GM18502 (cell line): Measurements from ENCODE around the gene RCAN3.
"Not testable (repeated sequence)": the region's sequence is repeated elsewhere in the genome, so short reads cannot be mapped to it uniquely, and the experiment has no call there.

Experiments
- ATAC-seq: cut with Tn5 transposase; IDR thresholded peaks from one replicate; pipeline ENCODE4 v1.9.1; 2021; ENCODE audit warnings: mild to moderate bottlenecking; ENCODE audit not compliant: unreplicated experiment, poor library complexity

RCAN3 gene

GRCh38 chr1:24506691-24507381 is 4.2 kb downstream of the RCAN3 start:
- ATAC-seq = no peak

GRCh38 chr1:24507405-24507804 is 4.8 kb downstream of the RCAN3 start:
- ATAC-seq = no peak

DNA sequence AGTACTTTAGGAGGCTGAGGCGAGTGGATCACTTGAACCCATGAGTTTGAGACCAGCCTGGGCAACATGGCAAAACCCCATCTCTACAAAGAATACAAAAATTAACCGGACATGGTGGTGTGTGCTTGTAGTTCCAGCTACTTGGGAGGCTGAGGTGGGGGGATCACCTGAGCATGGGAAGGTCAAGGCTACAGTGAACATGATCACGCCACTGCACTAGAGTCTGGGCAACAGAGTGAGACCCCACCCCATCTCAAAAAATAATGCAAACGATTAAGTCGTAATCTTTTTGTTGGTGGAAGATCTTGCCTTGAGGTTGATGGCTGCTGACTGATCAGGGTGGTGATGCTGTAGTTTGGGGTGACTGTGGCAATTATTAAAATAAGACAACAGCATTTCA is 6.3 kb downstream of the RCAN3 start:
- ATAC-seq = no peak

- ATAC-seq = no peak
These were observed 11.1 kb downstream of the RCAN3 start for GRCh38 chr1:24513706-24514105.

- no peak for ATAC-seq
These were observed 12.3 kb downstream of the RCAN3 start for GRCh38 chr1:24514946-24515345.

GRCh38 chr1:24515671-24516209 is 13.1 kb downstream of the RCAN3 start:
- not testable (repeated sequence) for ATAC-seq

- ATAC-seq = no peak
These were observed 13.9 kb downstream of the RCAN3 start for GRCh38 chr1:24516506-24516905.

- no peak for ATAC-seq
These were observed 15.3 kb downstream of the RCAN3 start for GRCh38 chr1:24517898-24518297.

DNA sequence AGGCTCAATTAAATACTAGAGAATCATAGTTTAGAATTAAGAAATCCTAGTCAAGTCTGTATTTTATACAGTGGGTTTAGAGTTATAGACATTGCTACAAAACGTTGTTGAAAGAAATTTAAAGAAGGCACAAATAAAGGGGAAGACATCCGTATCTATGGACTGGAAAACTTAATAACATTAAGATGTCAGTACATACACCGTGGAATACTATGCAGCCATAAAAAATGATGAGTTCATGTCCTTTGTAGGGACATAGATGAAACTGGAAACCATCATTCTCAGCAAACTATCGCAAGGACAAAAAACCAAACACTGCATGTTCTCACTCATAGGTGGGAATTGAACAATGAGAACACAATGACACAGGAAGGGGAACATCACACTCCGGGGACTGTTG is 17.6 kb downstream of the RCAN3 start:
- not testable (repeated sequence) for ATAC-seq

GRCh38 chr1:24525606-24526005 is 23.0 kb downstream of the RCAN3 start:
- no peak for ATAC-seq

- no peak for ATAC-seq
These were observed 23.4 kb downstream of the RCAN3 start for GRCh38 chr1:24526045-24526444.

- no peak for ATAC-seq
These were observed 24.4 kb downstream of the RCAN3 start for GRCh38 chr1:24526940-24527542.

DNA sequence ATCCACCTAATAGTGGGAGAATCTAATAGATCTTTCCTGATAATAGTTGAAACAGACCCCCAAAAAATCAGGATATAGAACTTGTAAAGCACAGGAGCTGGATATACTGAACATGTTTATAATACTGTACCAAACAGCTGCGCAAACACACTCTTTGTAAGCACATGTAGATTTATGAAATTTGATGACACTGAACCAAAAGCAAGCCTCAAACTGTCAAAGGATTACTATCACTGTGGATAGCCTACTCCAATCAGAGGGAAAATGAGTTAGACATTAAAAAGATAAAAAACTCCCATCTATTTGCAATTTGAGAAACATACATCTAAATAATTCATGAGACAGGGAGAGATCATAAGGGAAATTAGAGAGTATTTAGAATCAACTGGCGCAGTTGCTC is 26.1 kb downstream of the RCAN3 start:
- ATAC-seq = no peak

- ATAC-seq = not testable (repeated sequence)
These were observed 26.7 kb downstream of the RCAN3 start for GRCh38 chr1:24529292-24529691.

- no peak for ATAC-seq
These were observed 32.4 kb downstream of the RCAN3 start for GRCh38 chr1:24535021-24535424.

DNA sequence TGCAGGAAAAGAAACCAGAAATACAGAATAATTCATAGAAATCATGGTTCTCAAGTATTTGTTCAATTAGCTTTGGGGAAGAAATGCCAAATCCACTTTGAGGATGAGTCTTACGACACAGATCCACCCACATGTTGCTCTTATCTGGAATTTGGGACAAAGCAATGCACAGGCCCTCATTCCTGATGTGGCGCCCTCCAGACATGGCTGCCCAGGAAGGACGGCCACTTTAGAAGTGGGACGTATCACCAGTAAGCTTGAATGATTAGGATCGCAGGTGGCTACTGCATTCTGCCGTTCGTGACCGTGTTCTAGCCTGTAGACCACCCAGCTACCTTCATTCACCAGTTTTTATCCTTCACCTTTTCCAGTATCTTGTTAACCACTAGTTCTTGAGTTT is 33.1 kb downstream of the RCAN3 start:
- ATAC-seq = no peak

DNA sequence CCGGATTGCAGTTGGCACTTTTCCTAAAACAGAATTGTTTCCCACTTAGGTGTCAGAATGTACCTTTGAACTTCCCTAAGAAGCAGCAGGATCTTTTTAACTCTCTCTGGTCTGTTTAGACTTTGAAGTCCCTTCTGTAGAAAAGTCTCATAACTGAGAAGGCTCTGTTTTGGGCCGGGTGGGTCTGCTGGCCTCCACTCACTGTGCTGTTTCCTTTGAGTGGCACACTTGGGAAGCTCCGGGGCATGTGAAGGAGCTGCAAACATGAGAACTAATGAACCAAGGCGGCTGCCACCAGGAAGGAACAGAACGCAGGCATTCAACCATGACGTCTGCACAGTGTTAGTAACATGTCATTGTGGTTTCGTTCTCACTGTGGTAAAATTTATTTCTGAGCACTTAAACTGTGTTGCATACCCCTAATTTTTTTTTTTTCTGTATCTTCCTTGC is 33.8 kb downstream of the RCAN3 start:
- ATAC-seq = peak; percentile 52

DNA sequence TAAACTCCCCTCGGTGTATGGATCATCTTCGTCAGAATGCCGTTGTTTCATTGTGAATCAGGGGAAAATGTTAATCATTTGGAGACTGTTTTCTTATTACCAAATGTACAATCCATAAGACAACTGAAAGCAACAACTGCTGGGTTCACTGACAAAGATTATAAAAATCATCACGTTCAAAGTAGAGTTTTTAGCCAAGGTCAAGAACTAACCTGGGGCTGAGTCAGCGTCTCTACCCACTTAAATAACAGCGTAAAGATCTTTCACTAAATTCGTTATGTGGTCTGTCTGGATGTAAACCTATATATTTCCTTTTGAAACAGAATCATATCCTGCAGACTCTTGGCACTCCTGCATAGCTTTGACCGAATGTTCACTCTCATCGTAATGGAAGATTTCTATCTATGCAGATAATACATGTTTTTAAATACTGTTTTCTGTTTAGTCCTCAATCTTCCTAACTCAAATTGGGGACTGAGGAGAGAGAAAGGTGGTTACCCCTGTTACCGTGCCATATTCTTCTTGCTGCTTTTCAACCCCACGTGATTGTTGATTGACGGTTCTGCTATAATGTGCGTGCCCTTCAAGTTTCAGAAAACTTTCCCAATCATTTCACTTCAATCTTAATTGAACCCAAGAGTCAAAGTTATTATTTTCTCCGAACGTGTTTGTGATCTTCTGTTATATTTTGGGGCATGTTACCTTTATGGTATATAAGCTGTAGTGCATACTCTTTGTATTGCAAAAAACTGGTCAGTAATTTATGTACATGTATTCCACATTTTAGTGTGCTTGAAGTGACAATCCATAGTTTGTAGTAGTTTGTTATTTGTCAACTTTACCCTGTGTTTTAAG is 37.6 kb downstream of the RCAN3 start:
- ATAC-seq = no peak

GRCh38 chr1:24540906-24541710 is 38.5 kb downstream of the RCAN3 start:
- ATAC-seq = no peak

DNA sequence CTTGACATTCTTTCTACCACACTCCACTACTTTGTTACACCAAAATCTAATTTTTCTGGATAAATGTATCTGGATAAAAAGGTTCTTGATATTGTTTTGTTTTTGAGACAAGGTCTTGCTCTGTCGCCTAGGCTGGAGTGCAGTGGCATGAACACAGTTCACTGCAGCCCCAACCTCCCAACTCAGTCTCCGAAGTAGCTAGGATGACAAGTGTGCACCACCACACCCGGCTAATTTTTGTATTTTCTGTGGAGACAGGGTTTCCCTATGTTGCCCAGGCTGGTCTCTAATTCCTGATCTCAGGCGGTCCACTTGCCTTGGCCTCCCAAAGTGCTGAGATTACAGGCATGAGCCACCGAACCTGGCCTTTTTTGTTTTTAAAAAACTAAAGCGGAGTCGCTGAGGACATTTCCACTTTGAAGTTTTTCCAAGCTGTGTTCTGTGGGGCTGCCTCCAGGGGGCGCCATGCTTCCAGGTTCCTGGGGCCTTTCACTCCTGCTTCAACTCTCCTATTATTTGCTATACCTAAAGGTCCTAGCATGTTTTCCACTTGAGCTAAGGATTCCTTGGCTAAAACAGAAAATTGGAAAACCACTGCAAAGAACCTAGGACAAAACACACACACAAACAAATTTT is 39.2 kb downstream of the RCAN3 start:
- ATAC-seq = no peak
